ENCODE results near the gene ARSI.

ARSI gene

DNA sequence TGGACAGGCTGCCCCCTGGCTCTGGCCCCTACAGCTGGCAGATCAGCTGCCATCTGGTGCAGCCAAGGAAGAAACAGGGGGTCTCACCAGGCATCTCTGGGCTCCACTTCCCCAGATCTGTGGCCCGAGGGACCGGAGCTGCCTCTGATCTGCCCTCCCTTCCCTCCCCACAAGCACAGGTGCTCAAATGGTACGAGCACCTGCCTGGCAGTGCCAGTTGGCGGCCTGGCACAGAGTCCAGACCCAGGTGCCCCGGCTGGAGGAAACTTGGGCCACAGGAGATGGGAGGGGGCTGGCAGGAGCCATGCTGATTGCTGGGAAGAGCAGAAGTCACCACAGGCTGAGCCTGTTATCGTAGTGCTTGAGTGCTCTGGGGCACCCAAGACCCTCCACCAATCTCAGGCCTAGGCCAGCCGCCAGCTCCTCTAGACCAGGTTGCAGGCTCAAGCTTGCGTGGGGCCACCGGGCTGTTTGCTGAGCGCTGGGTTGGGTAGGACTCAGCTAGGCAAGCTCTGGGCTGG lies 8.1 kb downstream of the ARSI start:
- CTCF ChIA-PET: interaction anchor here (0.5 to 0.7 kb wide), 3 partner anchors 73 to 162 kb away, joined by 3 to 4 read pairs (median 3); no protein-coding TSS in a partner anchor

DNA sequence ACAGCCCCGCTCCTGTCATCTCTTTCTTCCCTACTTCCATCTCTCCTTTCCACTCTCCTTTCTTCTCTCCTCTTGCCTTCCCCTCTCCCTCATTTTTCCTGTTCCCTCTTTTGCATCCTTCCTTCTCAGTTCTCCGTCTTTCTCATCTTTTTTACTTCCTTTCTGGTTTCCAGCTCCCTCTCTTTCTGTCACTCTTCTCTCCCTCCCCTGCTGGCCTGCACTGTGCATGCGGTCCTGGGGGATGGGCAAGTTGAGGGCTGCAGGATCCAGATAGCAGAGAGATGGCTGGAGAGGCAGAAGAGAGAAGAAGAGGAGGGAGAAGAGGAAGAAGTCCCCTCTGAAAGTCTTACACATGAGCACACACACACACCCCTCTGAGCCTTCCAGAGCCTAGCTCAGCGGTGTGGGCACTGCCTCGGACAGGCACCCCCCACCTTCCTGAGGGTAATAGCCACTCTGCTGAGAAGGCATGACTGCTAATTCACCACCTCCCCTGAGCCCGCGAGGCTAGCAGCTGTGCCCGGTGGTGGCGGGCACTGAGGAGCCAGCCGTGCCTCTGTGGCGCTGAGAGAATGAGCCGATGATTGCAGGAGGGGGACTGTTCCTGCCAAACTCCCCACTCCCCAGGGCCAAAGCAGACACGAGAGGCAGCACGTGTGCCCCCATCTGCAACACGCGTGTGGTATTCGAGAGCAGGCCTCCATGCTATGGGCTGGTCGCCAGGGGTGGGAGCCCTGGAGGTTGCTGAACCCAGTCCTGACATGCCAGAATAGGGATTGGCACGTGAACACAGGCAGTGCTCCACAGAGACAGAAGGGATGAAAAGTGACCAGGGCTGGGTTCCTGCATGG lies 9.4 kb downstream of the ARSI start:
- peak; percentile 84 for TF ChIP-seq ZNF366 (tag by site-specific recombination; conservative IDR thresholded peaks at IDR 0.05)
- 0 out of 2 replicates have a peak, but pooled peaks have one; percentile 14 for TF ChIP-seq ZNF341 (tag by site-specific recombination; IDR thresholded peaks at IDR 0.05; ENCODE audit: low read depth)
- no peak for TF ChIP-seq ZBTB17 (tag by site-specific recombination; IDR thresholded peaks at IDR 0.05)
- H3K4me1 ChIP-seq (ENCODE audit: control insufficient read depth, insufficient read depth, low read length): peaks cover 3% of the 10 kb centered on the region; the same call in 1 of the 2 replicates
- no peak overlapping the region for H3K4me3 ChIP-seq (ENCODE audit: low read depth, low read length)
- H3K9me3 ChIP-seq (ENCODE audit: control insufficient read depth, insufficient read depth, low read depth, low read length): no peaks in the 10 kb centered on the region
- H3K36me3 ChIP-seq (ENCODE audit: control insufficient read depth in 2 of 2, insufficient read depth in 1 of 2, low read length in 2 of 2): no peaks in the 10 kb centered on the region
- POLR2A ChIA-PET: interaction anchor here (0.6 kb wide), 1 partner anchor 23 kb away, joined by 6 read pairs; no protein-coding TSS in a partner anchor
- no peak overlapping the region for H3K27ac ChIP-seq (ENCODE audit: extremely low read depth, low read depth, low read length)
- CTCF ChIA-PET: interaction anchor here (0.9 kb wide), 1 partner anchor 58 kb away, joined by 3 read pairs; no protein-coding TSS in a partner anchor

More for the DNA sequence above, 8.1 kb downstream of the ARSI start:
- Histone ChIP-seq H3K36me3 (ENCODE audit: control insufficient read depth in 2 of 2, insufficient read depth in 1 of 2, low read length in 2 of 2) (no peaks in the 10 kb centered on the region), H3K9me3 (ENCODE audit: control insufficient read depth, insufficient read depth, low read depth, low read length) (no peaks in the 10 kb centered on the region), H3K4me1 (ENCODE audit: control insufficient read depth, insufficient read depth, low read length) (peaks cover 3% of the 10 kb centered on the region; the same call in 1 of the 2 replicates), H3K27ac (ENCODE audit: extremely low read depth, low read depth, low read length) (no peak overlapping the region), H3K4me3 (ENCODE audit: low read depth, low read length) (no peak overlapping the region)
- TF ChIP-seq ZSCAN18 (tag by site-specific recombination; IDR thresholded peaks at IDR 0.05): no peak
- TF ChIP-seq HIC1 (tag by site-specific recombination; IDR thresholded peaks at IDR 0.05): 0 out of 2 replicates have a peak, but pooled peaks have one; percentile 36
- TF ChIP-seq SALL2 (tag by site-specific recombination; IDR thresholded peaks at IDR 0.05; ENCODE audit: borderline replicate concordance): no peak
- POLR2A ChIA-PET: interaction anchor here (0.5 to 1.8 kb wide), 5 partner anchors 14 to 63 kb away, joined by 3 to 5 read pairs (median 4); partner anchors contain the start of gene TCOF1

DNA sequence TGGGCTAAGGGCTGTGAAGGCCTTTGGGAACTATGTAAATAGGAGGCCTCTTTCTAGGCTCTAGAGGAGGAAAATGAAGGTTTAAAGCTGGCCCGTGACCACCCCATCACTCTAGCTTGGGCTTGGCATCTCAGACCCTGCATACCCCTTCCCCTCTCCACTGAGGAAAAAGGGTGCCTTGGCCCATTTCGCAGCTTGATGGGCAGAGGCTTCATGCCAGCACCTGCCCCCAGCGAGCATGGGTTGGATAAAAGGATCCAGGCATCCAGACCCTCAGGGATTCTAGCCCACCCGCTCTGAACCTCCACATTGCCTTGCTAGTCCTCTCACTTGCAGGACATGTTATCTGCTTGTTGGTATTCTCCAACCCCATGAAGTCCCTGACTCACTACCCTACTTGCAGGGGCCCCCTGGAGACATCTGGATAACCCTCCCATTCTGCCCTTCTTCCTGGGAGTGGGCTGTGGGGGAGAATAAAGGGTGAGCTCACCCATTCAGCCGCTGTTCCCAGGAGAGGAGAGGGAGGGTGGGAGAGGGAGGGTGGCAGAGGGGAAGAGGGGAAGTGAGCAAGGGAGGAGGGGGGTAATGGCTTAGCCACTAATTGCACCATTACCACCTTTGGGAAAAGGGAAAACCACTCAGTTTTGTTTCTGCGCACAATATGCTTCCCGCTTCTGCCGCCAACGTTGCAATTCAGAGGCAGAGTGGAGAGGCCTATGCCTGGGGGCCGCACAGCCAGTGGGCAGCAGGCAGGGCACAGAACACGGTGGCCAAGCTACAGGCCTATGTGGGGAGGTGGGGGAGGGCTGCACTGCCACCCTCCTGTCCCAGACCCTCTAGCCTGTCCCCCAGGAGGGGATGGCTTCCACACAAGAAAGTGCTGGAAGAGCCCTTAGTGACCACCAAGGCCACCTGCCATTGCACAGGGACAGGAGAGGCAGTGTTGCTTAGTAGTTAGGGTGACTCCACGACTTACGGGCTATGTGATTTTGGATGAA lies 11.0 kb downstream of the ARSI start:
- POLR2A ChIA-PET: interaction anchor here (0.6 to 0.8 kb wide), 2 partner anchors 9 to 25 kb away, joined by 3 to 4 read pairs; no protein-coding TSS in a partner anchor
- CTCF ChIA-PET: interaction anchor here (0.9 to 1.0 kb wide), 2 partner anchors 60 to 73 kb away, joined by 3 read pairs; no protein-coding TSS in a partner anchor
- no peak for TF ChIP-seq ZNF132 (tag by site-specific recombination; IDR thresholded peaks at IDR 0.05; ENCODE audit: borderline replicate concordance)
- peak; percentile 41; the same call in 1 of the 2 replicates for TF ChIP-seq EGR2 (tag by site-specific recombination; IDR thresholded peaks at IDR 0.05; ENCODE audit: low read depth)
- TF ChIP-seq ZNF830 (tag by site-specific recombination; IDR thresholded peaks at IDR 0.05; ENCODE audit: low read depth): no peak
- no peak for TF ChIP-seq ZNF211 (tag by site-specific recombination; IDR thresholded peaks at IDR 0.05; ENCODE audit: low read depth)
- TF ChIP-seq ZFHX2 (tag by site-specific recombination; conservative IDR thresholded peaks at IDR 0.05): peak; percentile 71
- no peak for TF ChIP-seq HIC1 (tag by site-specific recombination; IDR thresholded peaks at IDR 0.05)
- peak; percentile 96 for TF ChIP-seq ZNF398 (tag by site-specific recombination; IDR thresholded peaks at IDR 0.05)
- peak; percentile 97 for TF ChIP-seq GLIS1 (tag by site-specific recombination; IDR thresholded peaks at IDR 0.05)
- no peak for TF ChIP-seq HOXA7 (CRISPR knock-in tag; IDR thresholded peaks at IDR 0.05; ENCODE audit: borderline replicate concordance)
- no peak for TF ChIP-seq KLF1 (tag by site-specific recombination; IDR thresholded peaks at IDR 0.05)
- TF ChIP-seq KLF17 (tag by site-specific recombination; IDR thresholded peaks at IDR 0.05): peak; percentile 84

More for the DNA sequence above, 11.0 kb downstream of the ARSI start:
- Histone ChIP-seq H3K4me1 (ENCODE audit: control insufficient read depth, insufficient read depth, low read length) (peaks cover 3% of the 10 kb centered on the region; the same call in 1 of the 2 replicates), H3K9me3 (ENCODE audit: control insufficient read depth, insufficient read depth, low read depth, low read length) (no peaks in the 10 kb centered on the region), H3K4me3 (ENCODE audit: low read depth, low read length) (no peak overlapping the region), H3K36me3 (ENCODE audit: control insufficient read depth in 2 of 2, insufficient read depth in 1 of 2, low read length in 2 of 2) (no peaks in the 10 kb centered on the region), H3K27ac (ENCODE audit: extremely low read depth, low read depth, low read length) (no peak overlapping the region)

Measured in HEK293 (cell line).